Stimulated activated CD8-positive, alpha-beta memory T cell treated with anti-CD3 and anti-CD28 coated beads, Interleukin-4, amount 100 ng/mL, for 24 hours (primary cell): ENCODE data around the gene FRMD1.

Source experiments
- DNase-seq: peaks from one replicate; pipeline ENCODE4 v3.0.0-alpha.2; 2020; ENCODE audit warnings: low read depth

The FRMD1 gene

DNA sequence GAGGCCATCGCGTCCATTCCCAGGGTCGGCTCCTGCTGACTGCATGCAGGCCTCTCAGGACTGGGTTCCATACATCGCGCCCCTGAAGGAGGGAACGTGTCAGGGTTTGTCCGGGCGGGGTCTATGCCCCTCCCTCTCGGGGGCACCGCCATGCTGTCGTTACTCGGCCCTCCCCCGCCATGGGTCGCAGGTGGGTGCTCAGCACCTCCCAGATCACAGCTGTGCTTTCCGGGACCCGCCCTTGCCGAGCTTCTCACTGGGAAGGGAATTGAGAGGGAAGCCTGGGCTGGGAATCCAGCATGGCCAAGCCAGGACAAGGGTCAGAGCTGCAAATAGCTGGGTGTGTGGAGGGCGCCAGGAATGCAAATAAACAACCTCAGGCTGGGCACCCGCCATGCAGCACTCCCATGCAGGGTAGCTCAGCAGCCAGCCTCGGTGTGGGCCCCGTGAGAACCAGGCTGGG is at the start of gene FRMD1:
TSS of gene FRMD1 (minus strand) at position 270 of the 463 bp plus-strand sequence. CDS start at position 152, 118 bp downstream.
- DNase-seq, result no peak

DNA sequence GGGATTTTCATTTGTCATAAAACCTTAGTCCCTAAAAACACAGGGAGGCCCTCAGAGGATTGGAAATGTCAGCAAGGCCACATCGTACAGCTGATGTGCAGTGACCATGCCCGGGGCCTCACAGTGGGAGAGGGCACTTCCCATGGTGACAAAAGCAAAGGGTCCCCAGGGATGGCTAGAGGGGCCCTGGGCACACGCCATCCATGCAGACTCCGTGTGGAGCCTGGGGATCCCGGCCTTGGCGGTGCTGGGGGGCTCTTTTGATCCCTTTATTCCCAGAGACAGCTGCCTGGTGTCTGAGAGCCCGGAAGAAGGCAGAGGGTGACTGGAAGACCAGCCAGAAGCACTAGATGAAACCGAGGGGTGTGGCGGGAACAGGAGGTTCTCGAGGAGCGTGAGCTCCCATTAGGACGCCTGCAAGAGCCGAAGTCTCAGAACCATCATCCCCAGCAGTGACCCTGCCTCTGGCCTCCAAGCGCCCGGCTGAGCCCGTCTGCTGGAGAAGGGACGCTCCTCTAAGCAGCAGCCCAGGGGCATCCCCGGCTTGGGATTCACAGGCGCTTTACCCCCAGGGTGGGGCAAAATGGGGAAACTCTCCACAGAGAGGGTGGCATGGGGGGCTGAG is 49.1 kb upstream of the FRMD1 start:
- no peak for DNase-seq

DNA sequence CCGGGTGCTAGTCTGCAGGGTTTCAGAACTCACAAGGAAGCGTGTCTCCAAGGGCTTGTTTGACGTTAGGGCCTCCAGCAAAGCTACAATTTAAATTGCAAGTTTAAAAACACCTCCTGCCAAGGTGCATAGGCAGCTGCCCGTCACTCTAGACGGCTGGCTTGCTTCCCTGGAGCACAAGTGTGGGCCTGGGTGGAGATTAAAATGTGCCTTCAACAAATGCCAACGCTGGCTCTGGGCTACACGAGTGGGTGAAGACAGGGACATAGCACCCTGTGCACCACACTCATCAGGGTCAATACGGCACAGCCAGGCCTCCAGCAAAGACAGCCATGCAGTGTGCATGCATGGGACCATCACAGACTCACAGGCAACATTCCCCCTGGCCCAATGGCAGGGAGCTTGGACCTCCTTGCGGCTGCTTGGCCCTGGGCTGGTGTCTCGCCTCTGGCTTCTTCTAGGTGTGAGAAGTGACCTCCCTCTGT is 48.4 kb upstream of the FRMD1 start:
- no peak for DNase-seq

DNA sequence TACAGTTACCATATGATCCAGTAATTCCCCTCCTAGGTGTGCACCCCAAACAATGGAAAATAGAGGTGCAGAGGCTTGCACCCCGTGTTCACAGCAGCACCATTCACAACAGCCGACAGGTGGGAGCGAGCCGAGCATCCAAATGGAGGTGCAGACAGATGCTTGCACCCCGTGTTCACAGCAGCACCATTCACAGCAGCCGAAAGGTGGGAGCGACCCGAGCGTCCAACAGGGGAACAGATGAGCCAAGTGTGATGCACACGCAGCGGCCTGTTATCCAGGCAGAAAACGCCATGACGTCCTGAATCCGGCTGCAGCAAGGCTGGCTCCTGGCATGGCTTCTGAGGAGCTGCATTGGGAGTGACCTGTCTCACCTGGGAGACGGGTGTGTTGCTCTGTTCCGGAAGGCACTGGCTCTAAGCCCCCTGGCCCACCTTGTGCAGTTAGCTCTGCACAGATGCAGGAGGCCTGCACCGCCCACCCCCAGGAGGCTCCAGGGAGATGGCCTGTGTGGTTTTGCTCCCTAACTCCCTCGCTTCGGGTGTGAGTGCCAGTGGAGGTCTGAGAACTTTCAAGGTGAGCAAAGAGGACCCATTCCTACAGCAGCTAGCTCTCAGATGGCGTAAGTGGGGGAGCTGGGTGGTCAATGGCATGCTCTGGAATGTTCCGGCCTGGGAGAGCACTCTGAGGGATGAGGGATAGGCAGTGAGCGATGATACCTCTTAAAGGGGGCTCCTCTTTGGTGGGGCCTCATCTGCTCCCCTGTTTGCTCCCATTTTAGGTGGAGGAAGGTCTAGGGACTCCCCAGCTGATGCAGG is 47.8 kb upstream of the FRMD1 start:
- DNase-seq, result no peak

DNA sequence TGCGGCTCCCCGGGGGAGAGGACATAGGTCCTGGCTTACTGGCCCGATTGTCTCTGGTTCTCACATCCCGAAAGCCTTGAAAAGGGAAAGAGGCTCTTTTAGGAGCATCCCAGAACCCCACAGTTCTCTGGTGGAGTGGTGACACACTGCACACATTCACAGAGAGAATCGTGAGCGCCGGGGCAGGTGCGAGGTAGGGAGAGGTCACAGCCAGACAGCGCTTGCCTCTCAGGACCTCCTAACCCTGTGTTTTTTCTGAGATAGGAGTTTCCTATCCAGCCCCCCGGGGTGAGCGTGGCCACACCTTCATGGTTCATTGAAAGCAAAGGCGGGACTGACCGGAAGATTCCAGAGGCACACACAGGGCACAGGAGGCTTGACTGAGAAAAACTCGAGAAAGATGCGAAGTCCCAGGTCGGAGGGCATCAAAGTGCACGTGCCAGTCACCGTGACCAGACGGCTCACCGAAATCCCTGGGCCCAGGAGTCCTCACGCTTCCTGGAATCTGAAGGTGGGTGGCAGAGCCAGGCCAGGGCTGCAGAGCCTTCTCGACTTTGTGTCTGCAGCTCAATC is 46.5 kb upstream of the FRMD1 start:
- no peak for DNase-seq

DNA sequence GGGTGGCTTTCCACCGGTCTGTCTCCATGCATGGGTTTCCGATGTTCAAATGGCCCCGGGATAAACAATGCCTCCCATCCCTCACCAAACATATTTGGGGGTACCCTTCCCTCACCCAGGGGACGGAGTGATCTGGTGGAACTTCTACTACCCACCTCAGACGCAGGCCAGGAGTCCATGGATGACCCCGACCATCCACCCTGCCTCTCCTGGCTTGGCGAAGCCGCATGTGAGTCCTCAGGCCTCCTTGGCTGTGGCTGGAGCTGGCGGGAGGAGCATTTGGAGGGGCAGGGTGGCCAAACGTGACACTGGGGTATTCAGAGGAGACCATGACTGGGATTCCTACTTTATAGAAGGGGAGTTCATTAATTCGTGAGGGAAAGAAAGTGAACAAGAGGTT is 45.9 kb upstream of the FRMD1 start:
- no peak for DNase-seq

DNA sequence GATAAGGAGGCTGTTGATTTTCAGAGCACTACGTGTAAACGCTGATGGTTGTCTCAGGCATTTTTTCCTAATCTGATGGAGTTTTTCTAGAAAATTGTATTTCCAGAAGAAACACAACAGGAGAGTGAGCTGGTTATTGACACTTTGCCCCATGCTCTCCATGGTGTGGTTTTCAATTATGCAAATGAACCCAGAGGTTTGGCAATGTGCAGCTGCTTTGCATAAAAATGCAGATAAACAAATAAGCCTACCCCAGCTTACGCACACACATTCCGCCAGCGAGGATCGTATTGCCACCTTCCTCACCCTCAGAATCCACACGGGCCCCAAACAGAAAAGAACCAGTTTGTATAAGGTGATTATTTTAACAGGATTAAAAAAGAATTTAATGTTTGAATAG is 45.1 kb upstream of the FRMD1 start:
- DNase-seq, result no peak

DNA sequence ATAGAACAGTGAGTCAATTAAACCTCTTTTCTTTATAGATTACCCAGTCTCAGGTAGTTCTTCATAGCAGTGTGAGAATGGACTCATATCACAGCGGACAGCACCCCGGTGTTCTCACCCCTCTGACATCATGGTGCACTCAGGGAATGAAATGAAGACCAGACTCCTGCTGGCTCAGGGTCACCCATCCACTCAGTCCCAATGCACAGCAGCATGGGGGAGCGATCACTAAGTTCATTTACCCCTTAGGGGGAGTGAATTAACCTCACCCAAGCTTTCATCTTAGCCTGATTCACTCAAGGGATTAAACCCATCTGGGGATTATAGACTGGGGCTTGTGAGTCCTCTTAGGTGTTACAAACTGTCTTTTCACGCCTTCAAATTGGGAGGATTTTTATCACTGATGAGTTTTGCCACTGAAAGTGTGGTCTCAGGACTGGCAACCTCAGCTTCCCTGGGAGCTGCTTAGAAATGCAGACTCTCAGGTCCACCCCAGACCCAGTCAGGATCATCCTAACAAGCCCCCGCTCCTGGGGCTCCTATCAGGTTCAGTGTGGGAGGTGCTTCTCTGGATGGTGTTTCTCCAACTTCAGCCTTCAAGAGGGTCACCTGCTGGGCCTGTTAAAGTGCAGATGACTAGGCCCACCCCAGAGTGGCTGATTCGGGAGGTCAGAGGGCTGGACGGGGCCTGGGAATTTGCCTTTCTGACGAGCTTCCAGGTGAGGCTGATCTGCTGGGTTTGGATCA is 44.3 kb upstream of the FRMD1 start:
- no peak for DNase-seq

DNA sequence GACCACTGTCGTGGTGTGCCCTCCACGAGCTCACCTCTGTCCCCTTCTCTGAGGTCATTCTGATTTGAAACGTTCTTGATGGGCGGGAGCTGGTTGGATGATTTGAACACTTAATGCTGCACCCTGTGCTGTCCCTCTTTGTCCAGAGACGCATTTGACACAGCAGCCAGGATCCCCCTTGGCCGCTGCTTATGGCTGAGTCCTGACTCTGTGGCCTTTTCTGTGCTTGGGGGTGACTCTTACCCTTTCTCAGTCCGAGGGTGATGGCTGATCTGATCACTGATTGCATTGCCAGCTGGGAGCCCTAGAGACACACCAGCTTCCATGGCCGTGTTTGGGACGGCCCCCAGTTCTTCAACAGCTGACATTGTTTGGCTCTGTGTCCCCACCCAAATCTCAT is 43.5 kb upstream of the FRMD1 start:
- DNase-seq, result no peak

DNA sequence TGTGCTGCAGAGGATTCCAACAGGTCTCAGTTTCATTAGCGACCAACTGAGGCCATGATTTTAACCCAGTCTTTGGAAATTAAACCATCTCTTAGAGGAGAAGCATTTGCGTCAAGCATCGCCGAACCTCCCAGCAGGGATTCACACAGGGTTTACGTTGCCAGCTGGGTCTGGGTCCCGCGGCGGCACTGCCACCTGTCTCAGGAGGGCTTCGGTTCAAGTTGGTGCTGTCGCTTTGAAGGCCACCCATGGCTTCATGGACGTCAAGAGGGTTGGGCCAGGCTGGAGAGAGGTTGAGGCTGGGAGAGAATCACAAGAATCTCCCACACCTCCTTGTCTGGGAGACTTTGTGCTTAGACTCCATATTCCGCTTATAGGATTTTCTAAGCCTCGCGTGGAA is 43.0 kb upstream of the FRMD1 start:
- no peak for DNase-seq

DNA sequence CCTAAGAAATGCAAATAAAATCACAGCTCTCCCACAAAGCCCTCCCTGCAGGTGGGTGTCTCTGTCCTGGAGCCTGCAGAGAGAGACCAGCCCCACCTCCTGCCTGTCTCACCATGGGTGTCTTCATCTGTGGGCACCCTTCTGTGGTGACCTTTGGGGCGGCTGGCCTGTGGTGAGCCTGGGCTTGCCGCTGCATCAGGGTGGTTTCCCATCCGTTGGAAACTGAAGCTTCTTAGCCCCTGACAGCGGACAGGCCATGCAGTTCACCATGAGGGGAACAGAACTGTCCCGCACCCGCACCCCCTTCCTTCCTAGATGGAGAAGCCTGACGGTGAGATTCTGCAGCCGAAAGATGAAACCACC is 42.3 kb upstream of the FRMD1 start:
- DNase-seq, result no peak

DNA sequence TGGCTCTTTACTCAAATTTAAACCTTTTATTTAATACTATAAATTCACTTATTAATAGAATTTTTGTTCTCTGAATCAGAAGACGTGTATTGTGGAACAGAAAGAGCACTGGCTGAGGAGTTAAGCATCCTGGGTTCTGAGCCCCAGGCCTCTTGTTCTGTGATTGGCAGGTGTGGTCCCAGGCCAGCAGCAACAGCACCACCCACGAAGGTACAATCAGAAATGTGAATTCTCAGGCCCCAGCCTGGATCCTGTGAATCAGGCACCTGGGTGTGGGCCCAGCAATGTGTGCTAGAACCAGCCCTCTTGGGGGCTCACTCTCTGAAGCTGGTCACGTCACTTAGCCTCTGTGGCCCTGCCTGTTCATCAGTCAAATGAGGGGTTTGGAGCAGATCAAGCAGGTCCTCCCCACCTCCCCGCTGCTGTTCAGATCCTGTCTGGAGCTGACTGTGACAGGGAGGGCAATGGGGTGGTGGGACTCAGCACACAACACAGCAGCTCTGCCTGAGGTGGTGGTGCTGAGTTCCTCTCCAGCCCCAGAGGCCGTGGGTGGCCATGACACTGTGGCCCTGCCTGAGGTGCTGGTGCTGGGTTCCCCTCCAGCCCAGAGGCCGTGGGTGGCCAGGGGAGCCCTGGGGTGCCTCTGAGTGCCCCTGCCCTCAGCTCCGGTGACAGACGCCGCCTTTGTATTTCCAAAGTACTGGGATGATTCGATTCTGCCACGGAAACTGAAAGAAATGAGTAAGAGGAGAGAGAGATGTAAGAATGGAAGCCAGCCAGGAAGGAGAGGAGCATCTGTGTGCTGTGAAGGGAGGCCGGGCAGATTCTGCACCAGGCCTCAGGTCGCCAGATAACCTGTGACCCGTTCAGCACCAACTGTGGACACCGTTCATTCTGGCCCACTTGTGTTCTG is 41.6 kb upstream of the FRMD1 start:
- DNase-seq, result no peak

DNA sequence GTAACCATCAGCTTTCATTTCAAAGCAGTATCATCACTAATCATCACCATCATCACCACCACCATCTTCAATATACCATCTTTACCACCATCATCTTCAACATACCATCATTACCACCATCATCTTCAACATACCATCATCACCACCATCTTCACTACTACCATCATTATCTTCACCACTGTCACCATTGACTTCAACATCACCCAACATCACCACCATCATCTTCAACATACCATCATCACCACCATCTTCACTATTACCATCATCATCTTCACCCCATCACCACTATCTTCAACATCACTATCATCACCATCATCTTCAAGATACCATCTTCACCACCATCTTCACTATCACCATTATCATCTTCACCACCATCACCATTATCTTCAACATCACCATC is 40.5 kb upstream of the FRMD1 start:
- no peak for DNase-seq

DNA sequence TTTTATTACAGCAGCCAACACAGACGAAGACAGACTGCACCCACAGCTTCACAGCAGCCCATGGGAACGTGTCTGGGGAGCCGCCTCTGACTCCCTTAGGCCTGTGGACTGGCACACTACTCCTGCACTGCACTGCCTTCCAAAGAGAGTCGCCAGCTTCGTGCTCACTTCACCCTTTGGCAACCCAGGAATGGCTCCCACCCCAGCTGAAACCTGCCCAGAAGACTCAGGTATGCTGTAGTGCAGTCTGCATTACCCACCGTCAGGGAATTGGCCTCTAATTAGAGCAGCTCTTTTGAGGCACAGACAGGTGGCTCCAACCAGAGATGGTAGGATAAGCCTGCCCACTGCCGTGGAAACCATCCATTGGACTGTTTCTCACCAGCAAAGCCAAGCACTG is 39.9 kb upstream of the FRMD1 start:
- DNase-seq, result no peak

DNA sequence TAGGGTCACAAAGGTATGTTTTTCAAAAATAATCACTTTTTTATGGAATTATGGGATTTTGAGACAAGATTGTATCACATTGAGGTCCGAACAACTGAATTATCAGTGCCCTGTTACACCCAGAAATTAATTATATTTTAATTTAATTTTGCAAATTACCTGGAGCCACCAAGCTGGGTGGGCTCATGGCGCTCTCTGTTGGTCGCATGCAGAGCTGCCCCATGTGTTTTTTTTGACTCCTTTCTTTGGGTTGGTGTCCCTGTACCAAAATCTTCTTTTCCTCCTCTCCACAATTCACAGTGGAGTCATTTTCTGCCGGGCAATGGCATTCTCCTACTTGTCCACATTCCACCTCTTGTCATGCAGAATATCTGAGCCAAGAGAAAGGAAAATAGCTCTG is 38.9 kb upstream of the FRMD1 start:
- no peak for DNase-seq

DNA sequence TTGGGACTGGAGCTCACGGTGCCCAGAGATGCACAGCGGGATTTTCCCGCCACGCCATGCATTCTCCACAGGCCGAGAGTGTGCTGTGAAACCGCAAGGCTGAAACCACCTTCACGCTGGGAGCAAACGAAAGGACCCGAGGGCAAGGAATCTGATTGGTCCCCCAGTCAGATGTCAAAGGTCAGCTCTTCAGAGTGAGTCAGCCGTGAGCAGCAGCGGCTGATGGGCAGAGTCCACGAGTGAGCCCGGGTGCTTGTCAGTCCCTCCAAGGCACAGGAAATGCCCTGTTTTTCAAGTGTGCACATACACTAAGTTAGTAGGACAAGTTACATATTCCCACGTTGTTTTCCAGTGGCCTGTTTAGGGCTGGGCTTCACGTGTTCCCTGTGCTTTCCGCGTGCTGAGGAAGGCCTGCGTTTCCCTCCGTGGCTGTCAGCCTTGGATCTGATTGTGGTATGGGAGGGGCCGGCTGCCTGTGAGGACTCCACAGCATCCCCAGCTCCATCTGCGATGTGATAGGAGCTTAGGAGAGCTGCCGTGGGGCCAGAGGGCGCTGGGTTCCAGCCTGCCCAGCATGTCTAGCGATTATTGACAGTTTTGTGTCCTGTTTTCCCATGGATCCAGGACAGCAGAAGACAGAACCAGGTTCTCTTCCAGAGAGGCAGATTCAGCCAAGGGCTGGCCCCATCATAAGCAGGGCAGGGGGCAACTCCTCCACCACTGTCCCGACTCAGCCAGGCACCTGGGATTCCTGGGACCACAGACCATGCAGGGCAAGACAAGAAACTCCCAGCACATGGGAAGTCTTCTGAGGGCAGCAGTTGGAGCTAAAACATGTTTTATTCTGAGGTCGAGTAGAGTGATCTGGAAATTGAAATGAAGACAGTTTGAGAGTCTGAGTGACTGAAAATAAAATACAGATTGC is 38.2 kb upstream of the FRMD1 start:
- DNase-seq, result no peak

DNA sequence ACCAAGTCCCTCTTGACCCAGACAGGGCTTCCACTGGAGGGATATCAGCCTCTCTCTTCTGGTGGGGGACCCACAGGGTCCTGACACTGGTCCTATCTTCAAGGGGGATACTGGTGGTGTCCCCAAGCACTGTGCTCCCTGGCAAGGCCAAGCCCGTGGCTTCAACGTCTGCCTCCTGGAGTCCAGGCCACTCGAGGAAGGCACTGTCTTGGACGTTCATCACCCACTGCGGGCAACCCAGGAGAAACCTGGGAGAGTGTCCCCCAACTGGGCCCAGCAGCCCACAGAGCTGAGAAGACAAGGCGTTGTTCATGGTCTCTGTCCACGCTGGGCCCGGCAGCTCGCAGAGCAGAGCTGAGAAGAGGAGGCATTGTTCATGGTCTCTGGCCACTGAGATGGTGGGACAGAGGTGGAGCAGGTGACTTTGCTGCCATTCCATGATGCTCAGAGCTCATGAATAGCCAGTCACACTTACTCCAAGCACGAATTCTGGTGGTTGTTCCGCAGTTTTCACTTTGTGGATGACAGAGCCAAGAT is 37.5 kb upstream of the FRMD1 start:
- DNase-seq, result no peak

DNA sequence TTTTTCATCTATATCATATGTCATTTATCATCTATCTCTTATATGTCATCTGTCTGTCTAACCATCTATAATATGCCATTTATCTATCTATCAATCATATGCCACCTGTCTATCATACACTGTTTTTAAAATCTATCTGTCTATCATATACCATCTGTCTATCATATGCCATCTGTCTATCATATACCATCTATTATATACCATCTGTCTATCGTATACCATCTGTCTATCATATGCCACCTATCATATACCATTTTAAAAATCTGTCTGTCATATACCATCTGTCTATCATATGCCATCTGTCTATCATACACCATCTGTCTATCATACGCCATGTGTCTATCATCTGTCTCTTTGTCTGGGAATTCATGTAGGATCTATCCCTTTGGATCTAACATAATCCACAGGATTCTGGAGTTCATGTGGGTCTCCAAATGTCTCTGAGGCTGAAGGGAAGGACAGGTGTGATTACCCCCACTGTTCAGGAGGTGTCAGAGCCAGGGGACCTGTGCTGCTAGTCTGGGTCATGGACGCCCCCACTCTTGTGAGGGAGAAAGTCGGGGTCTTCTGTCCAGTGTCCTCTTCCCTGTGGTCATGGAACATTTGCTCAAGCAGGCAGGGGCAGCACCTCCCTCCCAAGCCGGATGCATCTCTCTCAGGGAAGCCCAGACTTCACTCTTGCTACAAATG is 36.9 kb upstream of the FRMD1 start:
- DNase-seq, result no peak

DNA sequence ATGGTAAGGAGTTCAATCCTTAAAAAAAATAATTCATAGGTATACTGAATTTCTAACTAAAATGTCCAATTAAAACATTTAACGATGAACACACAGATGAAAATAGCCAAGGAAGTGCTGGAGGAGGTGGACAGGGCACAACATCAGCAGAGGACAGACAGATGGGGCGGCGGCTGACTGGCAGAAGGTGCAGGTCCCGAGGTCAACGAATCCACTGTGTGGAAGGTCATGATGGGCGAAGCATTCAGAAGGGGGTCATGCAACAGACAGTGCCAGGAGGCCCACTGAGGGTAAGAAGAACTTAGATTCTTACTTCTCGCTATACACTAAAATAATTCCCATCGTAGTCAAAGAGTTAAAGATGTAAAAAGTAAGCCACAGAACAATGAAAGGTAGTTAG is 34.2 kb upstream of the FRMD1 start:
- no peak for DNase-seq

DNA sequence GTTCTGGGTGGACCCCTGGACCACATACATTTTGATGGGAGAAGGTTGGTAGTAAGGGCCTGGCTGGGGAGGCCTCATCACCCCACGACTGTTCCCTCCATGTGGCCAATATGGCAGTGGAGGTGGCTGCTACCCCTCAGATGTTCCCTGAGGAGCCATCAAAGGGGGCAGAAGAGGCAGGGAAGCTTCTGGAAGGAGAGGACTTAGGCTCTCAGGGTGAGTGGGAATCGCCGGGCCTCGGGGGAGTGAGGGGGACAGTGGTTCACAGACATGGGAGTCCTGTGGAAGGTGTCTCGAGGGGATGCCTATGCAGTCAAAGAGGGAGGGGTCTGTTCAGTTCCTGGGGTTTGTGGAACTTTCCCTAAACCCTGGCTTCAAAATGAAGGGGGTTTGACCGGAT is 32.9 kb upstream of the FRMD1 start:
- DNase-seq, result no peak
